T-helper 2 cell treated with Interferon-gamma antibody and Interleukin-4, amounts not matched to agents 5 μg/mL and 100 μg/mL, for 36 hours (primary cell): ENCODE data around the gene MAD1L1.

Experiments
- DNase-seq: peaks from one replicate; pipeline ENCODE4 v3.0.0; 2021; ENCODE audit warnings: low spot score
- H3K27ac Mint-ChIP-seq: one replicate; pipeline ENCODE4 v1.8.0; 2021; ENCODE audit warnings: mild to moderate bottlenecking, mixed read lengths
- H3K27me3 Mint-ChIP-seq: one replicate; pipeline ENCODE4 v1.8.0; 2021; ENCODE audit warnings: low read depth, mixed read lengths
- H3K36me3 Mint-ChIP-seq: one replicate; pipeline ENCODE4 v1.8.0; 2021; ENCODE audit warnings: low read depth, mixed read lengths
- H3K4me1 Mint-ChIP-seq: one replicate; pipeline ENCODE4 v1.8.0; 2021; ENCODE audit warnings: low read depth, mixed read lengths
- H3K4me3 Mint-ChIP-seq: one replicate; pipeline ENCODE4 v1.8.0; 2022; ENCODE audit warnings: mild to moderate bottlenecking, moderate library complexity, mixed read lengths
- H3K9me3 Mint-ChIP-seq: one replicate; pipeline ENCODE4 v1.8.0; 2021; ENCODE audit warnings: mixed read lengths

The MAD1L1 gene

DNA sequence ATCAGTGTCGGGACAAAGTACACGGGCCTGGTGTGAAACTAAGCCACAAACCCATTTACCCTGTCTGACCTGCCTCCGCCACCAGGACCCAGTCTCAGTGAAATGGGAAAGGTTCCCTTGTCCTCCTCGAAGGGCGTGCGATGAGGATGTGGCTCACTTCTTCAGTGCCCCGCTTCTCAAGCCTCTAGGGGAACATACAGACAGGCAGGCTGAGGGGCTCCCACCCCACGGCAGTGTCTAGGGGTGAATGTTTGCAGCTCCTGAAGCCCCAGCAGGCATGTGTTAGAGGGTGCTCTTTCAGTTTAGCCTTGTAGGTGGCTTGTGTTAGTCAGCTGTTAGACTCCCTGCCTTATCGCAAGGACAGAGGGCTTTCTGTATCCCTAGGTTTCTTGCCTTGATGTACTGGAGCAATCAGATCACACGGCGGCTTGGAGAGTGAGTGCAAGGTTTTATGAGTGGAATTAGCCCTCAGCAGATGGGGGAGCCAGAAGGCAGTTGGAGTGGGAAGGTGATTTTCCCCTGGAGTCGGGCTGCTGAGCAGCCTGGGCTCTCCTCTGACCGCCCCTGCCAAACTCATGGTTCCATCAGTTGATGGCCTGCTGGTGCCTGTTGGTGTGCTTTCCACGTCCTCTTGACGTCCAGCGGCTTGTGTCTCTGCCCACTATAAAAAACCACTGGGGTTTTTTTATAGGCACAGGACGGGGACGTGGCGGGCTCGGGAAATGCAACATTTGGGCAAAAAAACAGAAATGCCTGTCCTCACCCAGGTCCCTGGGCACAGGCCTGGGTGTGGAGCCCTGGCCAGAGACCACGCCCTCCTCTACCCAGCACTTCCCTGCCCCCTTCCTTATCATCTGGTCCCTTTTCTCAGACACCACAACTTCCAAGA is 10.0 kb upstream of the MAD1L1 start:
- Mint-ChIP-seq H3K27ac (peak overlapping the region; percentile 91), H3K4me3 (peak overlapping the region; percentile 93), H3K36me3 (peaks cover 17% of the 10 kb centered on the region), H3K9me3 (no peaks in the 10 kb centered on the region), H3K27me3 (no peaks in the 10 kb centered on the region), H3K4me1 (peaks cover 11% of the 10 kb centered on the region)
- peak; percentile 7 for DNase-seq

DNA sequence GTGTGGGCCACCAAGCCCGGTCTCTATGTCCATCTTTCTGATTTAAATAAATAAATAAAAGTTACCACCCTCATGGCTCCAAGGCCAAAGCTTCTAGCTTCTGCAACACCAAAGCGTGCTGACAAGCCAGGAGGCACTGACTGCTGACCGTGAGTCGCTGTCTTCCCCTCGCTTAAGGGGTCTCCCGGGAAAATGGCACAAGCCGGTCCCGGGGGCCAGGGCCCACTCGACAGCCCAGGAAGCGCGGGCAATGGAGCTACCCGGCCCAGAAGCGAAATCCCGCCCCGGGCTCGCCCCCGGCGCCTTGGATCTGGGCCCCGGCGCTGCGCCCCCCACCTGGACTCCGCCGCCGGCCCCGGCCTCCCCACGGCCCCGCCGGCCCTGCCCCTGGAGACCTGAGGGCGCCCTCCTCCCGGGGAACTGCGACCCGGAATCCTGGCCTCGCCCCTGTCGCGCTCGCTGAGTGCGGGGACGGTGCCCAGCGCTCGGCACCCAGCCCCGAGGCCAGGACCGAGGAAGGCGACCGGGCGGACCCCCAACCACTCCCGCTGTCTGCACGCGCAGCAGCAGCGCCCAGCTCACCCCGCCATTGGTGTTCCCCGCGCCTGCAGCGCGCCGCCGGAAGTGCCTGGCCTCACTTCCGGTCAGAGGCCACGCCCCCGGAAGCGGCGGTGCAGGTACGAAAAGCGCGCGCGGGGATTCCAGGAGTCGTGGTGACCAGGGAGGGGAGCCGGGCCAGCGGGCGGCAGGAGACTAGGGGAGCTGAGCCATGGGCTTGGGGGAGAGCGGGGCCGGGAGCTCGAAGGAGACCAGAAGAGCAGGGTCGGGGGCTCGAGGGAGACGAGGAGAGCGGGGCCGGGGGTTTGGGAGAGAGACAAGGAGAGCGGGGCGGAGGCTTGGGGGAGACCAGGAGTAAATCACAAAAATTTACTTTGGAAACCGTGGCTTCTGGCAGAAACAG is 9.1 kb upstream of the MAD1L1 start, which contains the start of the genes MRM2 and NUDT1:
Gene MRM2 (minus strand): TSS at position 626 of the 961 bp plus-strand sequence. CDS start 36 bp downstream, at position 590.
Gene NUDT1 (plus strand): TSS at position 647 of the 961 bp plus-strand sequence. CDS start 2,349 bp downstream, outside the sequence.
- Mint-ChIP-seq H3K36me3 (peaks cover 17% of the 10 kb centered on the region), H3K27ac (peak within 1 kb of the TSS; percentile 91), H3K9me3 (no peaks in the 10 kb centered on the region), H3K4me3 (peak within 1 kb of the TSS; percentile 93), H3K4me1 (peaks cover 11% of the 10 kb centered on the region), H3K27me3 (no peaks in the 10 kb centered on the region)
- DNase-seq = peak; percentile 85

DNA sequence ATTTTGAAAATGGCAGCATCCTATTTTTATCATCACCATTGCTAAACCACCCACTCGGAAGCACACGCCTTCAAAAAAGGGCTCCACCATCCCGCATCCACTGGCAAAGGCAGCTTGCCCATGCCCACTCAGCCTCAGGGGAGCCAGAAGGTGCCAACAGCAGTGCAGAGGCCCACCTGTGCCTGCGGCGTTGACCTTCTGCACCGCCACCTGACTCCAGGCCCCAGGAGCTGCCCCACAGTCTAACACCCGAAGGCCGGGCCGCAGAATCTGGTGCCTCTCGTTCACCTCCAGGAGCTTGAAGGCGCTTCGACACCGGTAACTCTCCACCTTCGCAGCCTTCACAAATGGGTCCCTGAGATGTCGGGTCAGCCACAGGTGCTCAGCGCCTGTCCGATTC is 6.5 kb upstream of the MAD1L1 start:
- no peak for DNase-seq
- no peaks in the 10 kb centered on the region for H3K27me3 Mint-ChIP-seq
- H3K4me3 Mint-ChIP-seq = no peak overlapping the region
- H3K27ac Mint-ChIP-seq = no peak overlapping the region
- H3K36me3 Mint-ChIP-seq = peaks cover 25% of the 10 kb centered on the region
- peaks cover 5% of the 10 kb centered on the region for H3K4me1 Mint-ChIP-seq
- no peaks in the 10 kb centered on the region for H3K9me3 Mint-ChIP-seq

DNA sequence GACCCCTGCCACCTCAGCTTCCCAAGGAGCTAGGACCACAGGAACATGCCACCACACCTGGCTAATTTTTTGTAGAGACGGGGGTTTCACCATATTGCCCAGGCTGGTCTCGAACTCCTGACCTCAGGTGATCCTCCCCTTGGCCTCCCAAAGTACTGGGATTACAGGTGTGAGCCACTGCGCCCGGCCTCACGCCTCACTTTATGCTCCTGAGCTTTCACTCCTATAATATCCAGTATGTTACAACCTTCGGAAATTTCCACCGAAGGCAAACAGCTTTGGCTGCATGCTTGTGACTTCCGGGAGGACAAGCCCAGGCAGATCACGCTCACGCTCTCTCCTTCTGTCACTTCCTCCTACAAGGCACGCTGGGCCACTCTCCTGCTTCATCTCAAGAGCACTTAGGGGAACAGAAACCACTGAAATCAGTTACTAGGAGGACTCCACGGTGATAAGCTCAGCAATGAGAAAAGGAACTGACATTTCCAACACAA is 4.4 kb upstream of the MAD1L1 start:
- H3K27ac Mint-ChIP-seq = no peak overlapping the region
- no peak overlapping the region for H3K4me3 Mint-ChIP-seq
- H3K27me3 Mint-ChIP-seq = no peaks in the 10 kb centered on the region
- no peak for DNase-seq
- peaks cover 27% of the 10 kb centered on the region for H3K36me3 Mint-ChIP-seq
- H3K9me3 Mint-ChIP-seq = no peaks in the 10 kb centered on the region
- peaks cover 8% of the 10 kb centered on the region for H3K4me1 Mint-ChIP-seq

DNA sequence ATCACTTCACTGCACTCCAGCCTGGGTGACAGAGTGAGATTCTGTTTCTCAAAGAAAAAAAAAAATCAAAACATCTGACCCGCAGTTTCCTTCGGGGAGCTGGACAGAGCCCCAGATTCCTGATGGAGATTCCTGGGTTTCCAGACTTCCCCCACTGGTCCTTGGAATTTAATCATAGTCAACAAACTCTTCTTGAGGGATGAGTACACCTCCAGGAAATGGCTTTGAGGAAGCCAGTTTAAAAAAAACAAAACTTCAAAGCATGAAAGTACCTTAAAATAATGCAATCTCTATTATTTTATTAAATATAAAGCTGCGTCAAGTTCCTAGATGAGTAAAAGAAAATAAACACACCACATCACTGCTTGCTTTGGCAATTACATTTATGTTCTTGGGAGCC is 1.2 kb upstream of the MAD1L1 start:
- Mint-ChIP-seq H3K36me3 (peaks cover 27% of the 10 kb centered on the region), H3K9me3 (no peaks in the 10 kb centered on the region), H3K4me1 (peaks cover 15% of the 10 kb centered on the region), H3K4me3 (peak overlapping the region; percentile 73), H3K27me3 (no peaks in the 10 kb centered on the region), H3K27ac (peak overlapping the region; percentile 60)
- no peak for DNase-seq

DNA sequence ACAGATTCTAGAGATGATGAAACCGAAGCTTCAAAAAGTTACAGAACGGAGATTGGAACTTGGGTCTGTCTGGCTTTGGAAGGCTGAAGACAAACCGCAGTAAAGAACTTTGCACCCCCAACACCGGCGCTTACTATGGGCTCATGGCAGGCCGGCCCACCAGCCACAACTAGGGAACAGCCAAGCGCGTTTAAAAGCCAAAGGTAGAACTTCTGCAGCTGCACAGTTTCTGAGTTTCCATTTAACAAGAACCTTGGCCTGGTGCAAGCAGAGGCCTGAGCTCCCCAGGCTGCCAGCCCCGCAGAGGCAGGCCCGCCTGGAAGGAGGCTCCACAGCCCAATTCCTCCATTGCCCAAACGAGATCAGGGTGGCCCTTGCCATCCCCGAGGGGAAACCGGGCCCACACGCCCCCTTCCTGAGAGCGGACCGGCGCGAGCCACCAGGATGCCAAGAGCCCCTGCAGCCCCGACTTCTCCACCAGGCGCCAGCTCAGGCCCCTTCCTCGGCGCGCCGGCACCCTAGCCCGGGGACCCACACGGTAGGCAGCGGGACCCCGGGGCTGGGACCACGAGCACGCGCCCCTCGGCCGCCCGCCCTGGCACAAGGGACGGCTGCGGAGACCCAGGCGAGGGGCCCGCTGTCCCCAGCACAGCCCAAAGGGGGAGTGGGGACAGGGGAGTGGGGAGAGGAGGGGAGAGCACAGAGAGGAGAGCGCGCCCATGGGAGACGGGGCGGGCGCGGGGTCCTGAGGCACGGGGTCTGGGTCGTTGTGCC is 566 bp downstream of the MAD1L1 start:
- H3K27ac Mint-ChIP-seq = peak overlapping the region; percentile 81

DNA sequence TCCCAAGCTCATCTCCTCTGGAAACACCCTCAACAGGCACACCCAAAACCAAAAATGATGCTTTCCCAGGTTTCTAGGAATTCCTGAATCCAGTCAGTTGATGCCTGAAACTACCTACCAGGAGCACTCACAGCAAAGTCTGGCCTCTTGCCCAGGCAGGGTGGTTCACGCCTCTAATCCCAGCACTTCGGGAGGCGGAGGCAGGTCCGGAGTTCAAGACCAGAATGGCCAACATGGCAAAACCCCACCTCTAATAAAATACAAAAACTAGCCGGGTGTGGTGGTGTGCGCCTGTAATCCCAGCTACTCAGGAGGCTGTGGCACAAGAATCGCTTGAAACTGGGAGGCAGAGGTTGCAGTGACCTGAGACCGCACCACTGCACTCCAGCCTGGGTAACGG is 1.9 kb downstream of the MAD1L1 start:
- no peaks in the 10 kb centered on the region for H3K27me3 Mint-ChIP-seq
- peaks cover 21% of the 10 kb centered on the region for H3K36me3 Mint-ChIP-seq
- no peak overlapping the region for H3K4me3 Mint-ChIP-seq
- no peak for DNase-seq
- H3K9me3 Mint-ChIP-seq = no peaks in the 10 kb centered on the region
- no peak overlapping the region for H3K27ac Mint-ChIP-seq
- peaks cover 15% of the 10 kb centered on the region for H3K4me1 Mint-ChIP-seq

More for the DNA sequence above, 566 bp downstream of the MAD1L1 start:
- peak; percentile 16 for DNase-seq
- H3K4me3 Mint-ChIP-seq = peak overlapping the region; percentile 76
- H3K27me3 Mint-ChIP-seq = no peaks in the 10 kb centered on the region
- H3K4me1 Mint-ChIP-seq = peaks cover 15% of the 10 kb centered on the region
- H3K9me3 Mint-ChIP-seq = no peaks in the 10 kb centered on the region
- H3K36me3 Mint-ChIP-seq = peaks cover 21% of the 10 kb centered on the region

DNA sequence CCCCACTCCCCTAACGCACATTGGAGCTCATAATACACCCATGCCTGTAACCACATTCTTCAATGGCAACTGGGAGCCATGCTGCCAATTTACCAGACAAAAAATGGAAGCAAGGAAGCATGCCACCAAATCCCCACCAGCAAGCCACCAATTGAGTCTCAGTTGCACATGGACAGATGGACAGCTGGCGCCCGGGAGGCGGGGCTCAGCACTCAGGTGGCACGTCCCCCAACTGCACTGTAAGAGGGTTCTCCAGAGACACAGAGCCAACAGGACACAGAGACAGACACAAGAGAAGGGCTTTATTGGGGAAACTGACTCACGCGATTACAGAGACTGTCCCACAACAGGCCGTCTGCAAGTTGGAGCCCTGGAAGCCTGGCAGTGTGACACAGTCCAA is 2.5 kb downstream of the MAD1L1 start:
- Mint-ChIP-seq H3K4me1 (peaks cover 15% of the 10 kb centered on the region), H3K27ac (no peak overlapping the region)

DNA sequence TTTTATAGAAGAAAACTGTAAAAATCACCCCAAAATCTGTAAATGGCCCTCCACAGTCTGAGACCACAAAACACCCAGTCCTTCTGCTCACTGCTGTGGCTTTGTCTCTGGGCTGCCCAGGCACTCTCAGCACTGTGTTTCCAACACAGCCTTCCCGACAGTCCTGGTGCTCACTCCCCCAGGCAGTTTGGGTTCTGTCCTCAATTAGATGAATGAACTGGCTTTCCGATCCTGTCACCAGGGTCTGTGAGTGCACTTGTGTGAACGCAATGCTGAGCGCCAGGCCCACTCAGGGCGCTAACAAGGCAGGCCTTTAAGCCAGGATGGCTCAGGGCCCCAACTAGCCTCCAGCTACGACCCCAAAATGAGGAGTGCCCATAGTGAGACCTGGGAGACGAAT is 3.3 kb downstream of the MAD1L1 start:
- Mint-ChIP-seq H3K4me3 (peak overlapping the region; percentile 36), H3K36me3 (peaks cover 20% of the 10 kb centered on the region), H3K9me3 (no peaks in the 10 kb centered on the region), H3K4me1 (peaks cover 15% of the 10 kb centered on the region), H3K27me3 (no peaks in the 10 kb centered on the region), H3K27ac (no peak overlapping the region)
- DNase-seq = no peak

More for the DNA sequence above, 2.5 kb downstream of the MAD1L1 start:
- Mint-ChIP-seq H3K27me3 (no peaks in the 10 kb centered on the region), H3K9me3 (no peaks in the 10 kb centered on the region), H3K4me3 (peak overlapping the region; percentile 36), H3K36me3 (peaks cover 23% of the 10 kb centered on the region)
- no peak for DNase-seq

DNA sequence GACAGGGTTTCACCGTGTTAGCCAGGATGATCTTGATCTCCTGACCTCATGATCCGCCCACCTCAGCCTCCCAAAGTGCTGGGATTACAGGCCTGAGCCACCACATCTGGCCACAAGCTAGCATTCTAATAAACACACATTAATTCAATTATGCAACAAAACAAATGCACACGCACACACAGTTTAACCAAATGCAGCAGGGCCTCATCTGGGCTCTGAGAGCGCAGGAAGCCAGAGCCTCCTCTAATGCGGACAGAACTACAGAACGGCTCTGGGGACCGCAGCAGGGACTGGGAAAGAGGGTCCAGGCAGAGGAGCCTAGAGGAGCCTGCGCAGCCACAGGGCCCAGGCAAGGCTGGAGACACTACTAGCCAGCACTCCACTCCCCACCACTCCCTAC is 3.8 kb downstream of the MAD1L1 start:
- Mint-ChIP-seq H3K4me1 (peaks cover 14% of the 10 kb centered on the region), H3K36me3 (peaks cover 23% of the 10 kb centered on the region), H3K27ac (no peak overlapping the region), H3K9me3 (no peaks in the 10 kb centered on the region), H3K27me3 (no peaks in the 10 kb centered on the region), H3K4me3 (no peak overlapping the region)
- DNase-seq = no peak

DNA sequence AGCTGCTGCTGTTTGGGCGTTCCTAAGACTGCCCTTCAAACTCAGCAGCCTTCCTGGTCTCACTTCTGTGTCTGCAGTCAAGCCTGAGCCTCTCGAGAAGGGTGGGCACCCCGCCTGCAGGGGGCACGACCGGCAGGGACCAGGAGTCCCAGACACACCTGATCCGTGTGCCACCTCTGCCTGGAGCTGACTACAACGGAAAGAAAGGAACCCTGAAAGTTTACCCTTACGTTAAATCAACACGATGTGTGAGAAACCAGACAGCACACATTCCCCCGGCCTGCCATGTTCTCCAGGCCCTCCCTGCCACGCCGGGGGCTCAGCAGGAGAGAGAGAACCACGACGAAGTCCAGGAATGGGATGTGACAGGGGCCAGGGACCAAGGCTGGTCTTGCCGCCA is 5.0 kb downstream of the MAD1L1 start:
- Mint-ChIP-seq H3K4me3 (no peak overlapping the region), H3K4me1 (peaks cover 8% of the 10 kb centered on the region), H3K27ac (no peak overlapping the region), H3K9me3 (no peaks in the 10 kb centered on the region), H3K27me3 (no peaks in the 10 kb centered on the region), H3K36me3 (peaks cover 22% of the 10 kb centered on the region)
- no peak for DNase-seq

DNA sequence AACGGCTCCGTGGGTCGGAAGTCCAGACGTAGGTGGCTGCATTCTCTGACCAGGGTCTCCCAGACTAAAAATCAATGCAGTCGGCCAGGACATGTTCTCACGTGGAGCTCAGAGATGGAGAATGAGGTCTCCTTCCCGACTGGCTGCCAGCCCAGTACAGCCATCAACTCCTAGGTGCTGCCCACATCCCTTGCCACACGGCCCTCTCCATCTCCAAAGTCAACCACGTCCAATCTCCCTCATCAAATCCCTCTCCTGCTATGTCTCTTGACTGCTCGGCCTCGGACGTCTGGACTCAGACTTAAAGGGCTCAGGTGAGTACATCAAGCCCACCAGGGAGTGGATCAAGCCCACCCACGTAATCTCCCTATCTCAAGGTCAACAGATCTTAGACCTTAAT is 6.9 kb downstream of the MAD1L1 start:
- no peak for DNase-seq
- Mint-ChIP-seq H3K4me1 (peaks cover 4% of the 10 kb centered on the region), H3K36me3 (peaks cover 29% of the 10 kb centered on the region), H3K27ac (no peak overlapping the region), H3K4me3 (no peak overlapping the region), H3K27me3 (no peaks in the 10 kb centered on the region), H3K9me3 (no peaks in the 10 kb centered on the region)

DNA sequence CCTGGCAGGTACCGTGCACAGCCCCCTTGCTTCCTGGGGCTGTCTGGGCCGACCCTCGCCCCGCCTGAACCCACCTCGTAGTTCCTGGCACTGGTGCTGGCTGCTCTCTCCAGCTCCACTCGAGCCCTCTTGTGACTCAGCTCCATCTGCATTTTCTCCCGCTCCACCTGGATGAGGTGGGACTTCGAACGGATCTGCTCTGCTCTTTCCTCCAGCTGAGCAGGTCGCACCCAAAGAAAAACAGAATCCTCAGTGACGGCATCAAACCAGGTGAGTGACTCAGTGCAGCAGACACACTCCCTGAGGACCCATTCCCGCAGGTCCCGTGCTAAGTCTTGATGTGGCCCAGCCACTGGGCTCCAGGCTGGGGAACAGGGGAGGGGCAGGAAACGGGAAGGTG is 7.4 kb downstream of the MAD1L1 start:
- Mint-ChIP-seq H3K4me1 (peaks cover 4% of the 10 kb centered on the region), H3K36me3 (peaks cover 29% of the 10 kb centered on the region), H3K27ac (no peak overlapping the region), H3K27me3 (no peaks in the 10 kb centered on the region), H3K9me3 (no peaks in the 10 kb centered on the region), H3K4me3 (no peak overlapping the region)
- DNase-seq = no peak
